IPS-18c (cell line): ENCODE data around the gene RNU6-9.

ENCODE experiments used
- H3K4me3 ChIP-seq: 2 replicates; pipeline ENCODE4 v1.7.0; 2013; ENCODE audit warnings: low read depth, mild to moderate bottlenecking, low read length, moderate library complexity; ENCODE audit not compliant: insufficient read depth
- H3K9me3 ChIP-seq: one replicate; pipeline ENCODE4 v1.6.1; 2013; ENCODE audit warnings: mild to moderate bottlenecking, low read length, moderate library complexity; ENCODE audit not compliant: control insufficient read depth, insufficient read depth

Gene RNU6-9

DNA sequence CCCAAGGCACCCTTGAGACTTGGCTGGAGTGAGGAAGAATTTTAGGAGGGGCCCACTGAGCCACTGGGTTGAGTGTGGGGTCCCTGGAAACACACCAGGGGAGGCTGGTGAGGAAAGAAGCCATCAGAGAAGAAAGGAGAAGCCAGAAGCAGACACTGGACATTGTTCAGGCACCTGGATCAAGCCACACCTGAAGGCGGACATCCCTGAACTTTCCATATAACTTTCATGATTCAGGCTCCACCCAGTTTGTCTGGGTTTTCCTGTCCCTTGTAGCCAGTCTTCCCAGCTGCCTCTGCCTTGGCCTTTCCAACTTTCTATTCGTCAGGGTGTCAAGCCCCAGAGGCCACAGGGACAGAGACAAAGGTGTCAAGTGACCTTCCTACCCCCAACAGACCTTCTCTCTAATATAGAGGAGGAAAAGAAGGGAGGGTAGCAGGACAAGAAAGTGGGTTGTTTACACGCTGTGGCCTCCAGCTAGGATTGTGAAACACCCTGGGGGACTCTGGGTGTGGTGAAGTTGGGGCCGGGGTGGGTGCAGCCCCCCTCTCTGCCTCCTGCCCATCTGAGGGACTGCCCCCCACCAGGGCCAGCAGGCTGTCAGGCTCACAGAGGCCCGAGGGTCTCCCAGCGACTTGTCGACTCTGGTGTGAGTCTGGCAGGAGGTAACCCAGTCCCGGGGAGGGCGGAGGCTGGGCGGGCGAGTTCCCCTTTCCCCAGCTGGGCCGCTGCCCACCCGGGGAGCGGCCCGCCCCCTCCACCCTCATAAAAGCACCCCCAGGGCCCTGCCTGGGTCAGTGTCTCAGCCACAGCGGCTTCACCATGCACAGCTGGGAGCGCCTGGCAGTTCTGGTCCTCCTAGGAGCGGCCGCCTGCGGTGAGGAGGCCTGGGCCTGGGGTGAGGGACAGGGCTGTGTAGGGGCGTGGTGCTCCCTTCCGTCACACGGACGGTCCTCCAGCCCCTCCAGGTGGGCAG is 34.1 kb upstream of the RNU6-9 start, which contains the start of gene CFD:
CFD (plus strand) TSS at position 797 of the 976 bp plus-strand sequence; CDS start at position 823, 26 bp downstream.
- H3K9me3 ChIP-seq = no peaks in the 10 kb centered on the region
- H3K4me3 ChIP-seq = peak within 1 kb of the TSS; percentile 51; the same call in 1 of the 2 replicates

DNA sequence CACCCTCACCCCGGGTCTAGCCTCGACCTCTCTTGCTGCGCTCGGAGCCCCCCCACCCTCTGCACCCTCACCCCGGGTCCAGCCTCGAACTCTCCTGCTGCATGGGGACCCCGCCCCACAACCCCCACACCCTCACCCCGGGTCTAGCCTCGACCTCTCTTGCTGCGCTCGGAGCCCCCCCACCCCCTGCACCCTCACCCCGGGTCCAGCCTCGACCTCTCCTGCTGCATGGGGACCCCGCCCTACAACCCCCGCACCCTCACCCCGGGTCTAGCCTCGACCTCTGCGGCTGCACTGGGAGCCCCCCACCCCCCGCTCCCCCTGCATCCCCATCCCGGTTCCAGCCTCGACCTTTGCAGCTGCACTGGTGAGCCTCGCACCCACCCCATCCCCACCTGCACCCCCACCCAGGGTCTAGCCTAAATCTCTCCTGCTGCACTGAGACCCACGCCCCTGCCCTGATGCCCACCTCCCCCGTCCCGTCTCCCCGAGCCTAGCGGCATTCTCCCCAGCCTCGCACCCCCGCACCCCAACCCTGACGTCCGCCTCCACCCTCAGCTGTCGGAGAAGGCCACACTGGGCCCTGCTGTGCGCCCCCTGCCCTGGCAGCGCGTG is 32.0 kb upstream of the RNU6-9 start:
- no peak overlapping the region; the same call in 1 of the 2 replicates for H3K4me3 ChIP-seq
- no peaks in the 10 kb centered on the region for H3K9me3 ChIP-seq

DNA sequence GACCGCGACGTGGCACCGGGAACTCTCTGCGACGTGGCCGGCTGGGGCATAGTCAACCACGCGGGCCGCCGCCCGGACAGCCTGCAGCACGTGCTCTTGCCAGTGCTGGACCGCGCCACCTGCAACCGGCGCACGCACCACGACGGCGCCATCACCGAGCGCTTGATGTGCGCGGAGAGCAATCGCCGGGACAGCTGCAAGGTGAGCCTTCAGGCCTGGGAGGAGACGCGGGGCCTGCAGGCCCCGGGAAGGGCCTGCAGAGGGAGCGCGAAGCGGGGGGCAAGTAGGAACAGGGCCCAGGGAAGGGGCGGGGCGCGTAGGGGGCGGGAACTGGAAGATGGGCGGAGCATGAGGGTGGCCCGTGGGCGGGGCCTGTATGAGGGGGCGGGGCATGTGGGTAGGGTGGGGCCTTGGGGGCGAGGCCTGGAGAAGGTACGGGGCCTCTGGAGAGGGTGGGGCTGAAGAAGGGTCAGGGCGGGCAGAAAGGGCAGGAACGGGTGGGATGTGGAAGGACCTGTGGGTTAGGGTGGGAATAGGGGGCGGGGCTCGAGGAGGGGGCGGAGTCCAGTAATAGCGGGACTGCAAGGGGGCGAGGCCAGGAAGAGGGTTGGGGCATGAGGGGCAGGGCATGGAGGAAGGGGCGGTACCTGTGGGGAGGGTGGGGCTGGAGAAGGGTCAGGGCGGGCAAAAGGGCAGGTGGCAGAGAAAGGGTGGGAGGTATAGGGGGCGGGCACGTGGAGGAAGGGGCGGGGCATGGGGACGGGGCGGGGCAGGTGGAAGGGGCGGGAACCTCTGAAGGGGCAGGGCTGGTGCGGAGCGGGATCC is 31.3 kb upstream of the RNU6-9 start:
- H3K9me3 ChIP-seq = no peaks in the 10 kb centered on the region
- H3K4me3 ChIP-seq = no peak overlapping the region; the same call in 1 of the 2 replicates

DNA sequence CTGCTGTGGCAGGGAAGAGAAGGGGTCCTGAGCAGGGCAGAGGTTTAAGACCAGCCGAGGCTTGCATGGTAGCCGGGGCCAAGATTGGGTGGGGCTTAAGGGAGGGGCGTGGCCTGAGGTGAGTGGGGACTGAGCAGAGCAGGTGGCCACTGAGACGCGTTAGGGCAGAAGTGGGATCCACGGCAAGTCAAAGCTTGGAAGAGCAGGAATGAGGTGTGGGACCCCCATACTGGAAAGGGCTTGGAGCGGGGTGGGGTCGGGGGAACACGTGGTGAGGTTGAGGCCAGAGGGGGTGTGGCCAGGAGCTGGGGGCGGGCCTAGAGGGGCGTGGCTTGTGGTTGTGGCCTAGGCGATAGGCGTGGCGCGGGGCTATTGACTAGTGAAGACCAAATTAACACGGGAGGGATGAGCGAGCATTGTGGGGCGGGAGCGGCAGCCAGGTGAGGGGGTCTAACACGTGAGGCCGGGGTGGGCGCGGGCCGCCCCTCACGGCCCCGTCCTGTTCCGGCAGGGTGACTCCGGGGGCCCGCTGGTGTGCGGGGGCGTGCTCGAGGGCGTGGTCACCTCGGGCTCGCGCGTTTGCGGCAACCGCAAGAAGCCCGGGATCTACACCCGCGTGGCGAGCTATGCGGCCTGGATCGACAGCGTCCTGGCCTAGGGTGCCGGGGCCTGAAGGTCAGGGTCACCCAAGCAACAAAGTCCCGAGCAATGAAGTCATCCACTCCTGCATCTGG is 30.5 kb upstream of the RNU6-9 start:
- no peaks in the 10 kb centered on the region for H3K9me3 ChIP-seq
- peak overlapping the region; percentile 50 for H3K4me3 ChIP-seq

DNA sequence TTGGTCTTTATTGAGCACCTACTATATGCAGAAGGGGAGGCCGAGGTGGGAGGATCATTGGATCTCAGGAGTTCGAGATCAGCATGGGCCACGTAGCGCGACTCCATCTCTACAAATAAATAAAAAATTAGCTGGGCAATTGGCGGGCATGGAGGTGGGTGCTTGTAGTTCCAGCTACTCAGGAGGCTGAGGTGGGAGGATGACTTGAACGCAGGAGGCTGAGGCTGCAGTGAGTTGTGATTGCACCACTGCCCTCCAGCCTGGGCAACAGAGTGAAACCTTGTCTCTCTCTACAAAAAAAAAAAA is 30.0 kb upstream of the RNU6-9 start:
- peak overlapping the region; percentile 50; the same call in 1 of the 2 replicates for H3K4me3 ChIP-seq
- H3K9me3 ChIP-seq = no peaks in the 10 kb centered on the region

DNA sequence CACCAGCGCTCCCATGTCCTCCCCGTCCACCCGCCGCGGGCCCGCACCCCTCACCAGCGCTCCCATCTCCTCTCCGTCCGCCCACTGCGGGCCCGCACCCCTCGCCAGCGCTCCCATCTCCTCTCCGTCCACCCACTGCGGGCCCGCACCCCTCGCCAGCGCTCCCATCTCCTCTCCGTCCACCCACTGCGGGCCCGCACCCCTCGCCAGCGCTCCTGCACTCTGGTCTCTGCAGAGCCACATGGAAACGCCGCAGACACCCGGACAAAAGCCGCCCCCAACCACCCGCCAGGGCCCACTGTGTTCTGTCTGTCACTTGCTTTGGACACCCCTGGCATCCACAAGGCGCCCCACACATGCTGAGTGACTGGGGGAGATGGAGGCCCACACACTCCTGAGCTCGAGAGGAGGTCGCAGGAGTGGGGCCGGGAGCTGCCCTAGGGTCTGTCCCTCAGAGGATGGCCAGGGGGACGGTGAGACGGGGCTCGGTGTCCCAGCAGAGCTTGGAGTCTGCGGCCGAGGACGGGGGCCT is 26.4 kb upstream of the RNU6-9 start:
- Histone ChIP-seq H3K9me3 (no peaks in the 10 kb centered on the region), H3K4me3 (no peak overlapping the region)

DNA sequence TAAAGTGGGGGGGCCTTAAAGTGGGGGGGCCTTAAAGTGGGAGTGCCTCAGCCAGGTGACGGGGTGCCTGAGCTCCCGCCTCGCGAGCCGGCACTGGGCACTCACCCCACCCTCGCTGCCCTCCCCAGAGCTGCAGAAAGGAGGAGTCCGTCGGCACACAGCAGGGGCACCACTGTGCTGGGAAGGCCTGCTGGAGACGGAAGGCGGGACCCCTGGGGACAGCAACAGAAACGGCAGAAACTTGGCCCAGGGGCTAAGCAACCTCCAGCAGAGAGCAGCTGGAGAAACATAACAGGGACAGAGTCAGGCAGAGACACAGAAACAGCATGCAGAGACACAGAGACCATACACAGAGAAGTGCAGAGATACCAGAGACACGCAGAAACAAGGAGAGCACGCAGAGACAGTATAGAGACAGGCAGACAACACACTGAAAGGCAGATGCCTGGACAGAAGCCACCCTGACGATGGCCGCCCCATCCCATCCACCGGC is 25.9 kb upstream of the RNU6-9 start:
- Histone ChIP-seq H3K9me3 (no peaks in the 10 kb centered on the region), H3K4me3 (no peak overlapping the region)

DNA sequence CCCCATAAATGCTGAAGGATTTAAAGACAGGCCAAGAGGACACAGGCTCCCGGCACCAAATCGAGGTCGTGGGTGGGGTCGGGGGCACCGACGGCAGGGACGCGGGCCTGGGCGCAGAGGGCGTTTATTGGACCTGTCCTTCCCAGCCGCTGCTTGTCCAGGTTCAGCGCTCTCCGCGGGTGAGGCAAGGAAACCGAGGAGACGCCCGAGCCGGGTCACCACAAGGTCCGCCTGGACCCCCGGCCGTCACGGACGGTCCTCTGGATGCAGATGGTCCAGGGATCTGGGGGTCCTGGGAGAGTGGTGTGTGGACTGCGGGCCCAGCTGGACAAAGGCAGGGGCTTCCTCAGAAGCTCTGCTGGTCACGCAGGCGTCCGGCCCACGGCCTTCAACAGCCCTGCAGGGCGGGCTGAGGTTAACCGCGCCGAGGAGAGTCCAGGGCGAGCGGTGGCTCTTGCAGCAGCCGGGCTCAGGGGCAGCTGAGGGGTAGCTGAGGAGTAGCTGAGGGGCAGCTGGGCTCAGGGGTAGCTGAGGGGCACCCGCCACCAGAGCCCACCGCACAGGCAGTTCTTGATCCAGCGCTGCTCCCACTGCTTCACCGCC is 25.3 kb upstream of the RNU6-9 start:
- H3K4me3 ChIP-seq = no peak overlapping the region
- H3K9me3 ChIP-seq = no peaks in the 10 kb centered on the region

DNA sequence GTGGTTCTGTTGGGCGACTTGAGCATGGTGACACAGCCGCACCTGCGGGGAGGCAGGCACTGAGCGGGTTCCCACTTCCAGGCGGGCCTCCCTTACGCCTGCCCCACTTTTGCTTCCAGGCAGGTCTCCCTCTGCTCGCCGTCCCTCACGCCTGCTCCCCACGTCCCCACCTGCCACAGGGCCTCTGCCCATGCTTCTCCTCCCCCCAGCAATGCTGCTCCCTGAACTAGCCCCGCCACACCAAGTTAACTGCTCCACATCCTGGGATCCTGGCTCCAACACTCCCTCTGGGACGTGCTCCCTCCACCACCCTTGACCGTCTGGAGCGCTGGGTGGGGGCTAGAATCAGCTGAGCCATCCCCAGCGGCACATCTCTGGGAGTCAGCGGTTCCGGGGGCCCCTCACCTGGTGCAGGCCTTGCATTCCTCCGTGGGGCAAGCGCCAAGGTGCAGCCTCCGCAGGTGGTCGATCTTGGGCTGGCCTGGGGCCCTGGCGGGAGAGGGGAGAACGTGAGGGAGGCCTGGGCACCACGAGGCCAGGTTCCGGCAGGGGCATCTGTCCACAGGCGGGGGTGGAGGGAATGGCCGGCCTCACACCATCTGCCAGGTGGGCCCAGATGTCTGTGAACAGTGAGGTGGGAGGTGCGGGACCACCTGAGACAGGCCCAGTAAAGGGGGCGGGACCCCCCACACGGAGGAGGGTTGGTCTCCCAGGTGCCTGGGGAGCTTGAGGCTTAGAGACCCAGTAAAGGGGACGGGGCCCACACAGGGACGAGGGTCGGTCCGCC is 24.6 kb upstream of the RNU6-9 start:
- Histone ChIP-seq H3K9me3 (no peaks in the 10 kb centered on the region), H3K4me3 (no peak overlapping the region)

DNA sequence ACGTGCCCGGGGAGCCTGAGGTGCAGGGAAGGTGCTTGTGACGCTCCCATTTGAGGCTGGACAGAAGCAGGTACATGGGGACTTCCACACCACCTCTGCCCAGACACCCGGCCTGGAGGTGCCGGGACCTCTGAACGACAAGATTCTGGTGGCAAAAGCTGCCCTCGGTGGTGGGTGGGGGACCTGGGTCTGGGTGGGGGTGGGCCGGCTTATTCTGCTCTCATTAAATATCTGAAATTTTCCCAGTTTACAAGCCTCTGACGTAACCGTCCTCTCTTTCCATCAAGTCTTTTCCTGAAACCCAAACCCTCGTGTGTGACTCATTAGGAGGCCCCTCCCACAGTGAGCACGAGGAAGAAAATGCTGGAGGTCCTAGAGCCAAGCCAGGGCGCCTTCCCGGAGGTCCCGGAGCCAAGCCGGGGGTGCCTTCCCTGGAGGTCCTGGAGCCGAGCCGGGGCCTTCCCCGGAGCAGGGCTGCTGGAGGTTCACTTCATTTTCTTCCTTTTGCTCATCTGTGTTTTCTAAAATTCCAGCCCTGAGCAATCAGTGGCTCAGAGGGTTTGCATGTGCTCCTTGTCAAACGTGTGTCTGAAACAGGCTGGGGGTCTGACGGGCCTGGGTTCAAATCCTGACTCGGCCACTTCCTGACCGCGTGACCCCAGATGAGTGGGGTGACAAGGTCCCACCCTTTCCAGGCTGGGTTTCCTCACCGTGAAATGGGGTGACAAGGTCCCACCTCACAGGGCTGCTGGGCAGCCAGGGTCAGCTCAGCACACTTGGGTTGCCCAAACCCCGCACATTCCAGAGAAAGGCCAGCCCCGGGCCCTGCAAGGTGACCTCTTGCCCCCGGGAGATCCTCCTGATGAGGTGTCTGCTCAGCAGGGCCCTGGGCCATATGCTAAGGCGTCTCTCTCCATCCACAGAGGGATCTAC is 23.8 kb upstream of the RNU6-9 start:
- Histone ChIP-seq H3K4me3 (no peak overlapping the region), H3K9me3 (no peaks in the 10 kb centered on the region)

DNA sequence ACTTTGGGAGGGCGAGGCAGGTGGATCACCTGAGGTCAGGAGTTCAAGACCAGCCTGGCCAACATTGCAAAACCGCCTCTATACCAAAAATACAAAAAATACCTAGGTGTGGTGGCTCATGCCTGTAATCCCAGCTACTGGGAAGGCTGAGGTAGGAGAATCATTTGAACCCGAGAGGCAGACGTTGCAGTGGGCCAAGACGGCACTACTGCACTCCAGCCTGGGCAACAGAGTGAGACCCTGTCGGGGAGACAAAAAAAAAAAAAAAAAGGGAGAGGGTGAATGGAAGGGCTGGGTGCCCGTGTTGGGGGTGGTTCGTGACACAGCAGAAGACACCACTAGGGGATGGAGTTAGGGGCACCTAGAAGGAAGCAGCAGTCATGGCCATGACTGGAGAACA is 23.0 kb upstream of the RNU6-9 start:
- H3K9me3 ChIP-seq = no peaks in the 10 kb centered on the region
- H3K4me3 ChIP-seq = no peak overlapping the region

DNA sequence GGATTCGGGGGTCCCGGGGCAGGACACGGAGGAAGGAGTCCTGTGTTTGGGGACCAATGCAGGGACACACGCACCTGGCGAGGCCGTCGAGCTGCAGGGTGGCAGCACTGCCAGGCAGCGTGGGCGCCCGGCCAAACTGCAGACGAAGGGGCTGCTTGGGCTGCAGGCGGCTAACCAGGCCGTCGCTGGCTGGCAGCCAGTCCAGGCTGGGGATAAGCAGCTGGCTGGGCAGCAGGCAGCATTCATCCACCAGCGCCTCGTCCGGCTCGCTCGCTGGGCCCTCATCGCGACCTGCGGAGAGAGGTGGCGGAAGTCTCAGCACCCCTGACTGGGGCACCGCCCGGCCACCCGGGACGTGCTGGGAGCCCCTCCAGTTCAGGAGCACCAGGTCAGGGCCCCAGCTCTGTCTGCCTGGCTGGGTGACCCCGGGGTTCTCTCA is 22.3 kb upstream of the RNU6-9 start:
- Histone ChIP-seq H3K4me3 (no peak overlapping the region), H3K9me3 (no peaks in the 10 kb centered on the region)

DNA sequence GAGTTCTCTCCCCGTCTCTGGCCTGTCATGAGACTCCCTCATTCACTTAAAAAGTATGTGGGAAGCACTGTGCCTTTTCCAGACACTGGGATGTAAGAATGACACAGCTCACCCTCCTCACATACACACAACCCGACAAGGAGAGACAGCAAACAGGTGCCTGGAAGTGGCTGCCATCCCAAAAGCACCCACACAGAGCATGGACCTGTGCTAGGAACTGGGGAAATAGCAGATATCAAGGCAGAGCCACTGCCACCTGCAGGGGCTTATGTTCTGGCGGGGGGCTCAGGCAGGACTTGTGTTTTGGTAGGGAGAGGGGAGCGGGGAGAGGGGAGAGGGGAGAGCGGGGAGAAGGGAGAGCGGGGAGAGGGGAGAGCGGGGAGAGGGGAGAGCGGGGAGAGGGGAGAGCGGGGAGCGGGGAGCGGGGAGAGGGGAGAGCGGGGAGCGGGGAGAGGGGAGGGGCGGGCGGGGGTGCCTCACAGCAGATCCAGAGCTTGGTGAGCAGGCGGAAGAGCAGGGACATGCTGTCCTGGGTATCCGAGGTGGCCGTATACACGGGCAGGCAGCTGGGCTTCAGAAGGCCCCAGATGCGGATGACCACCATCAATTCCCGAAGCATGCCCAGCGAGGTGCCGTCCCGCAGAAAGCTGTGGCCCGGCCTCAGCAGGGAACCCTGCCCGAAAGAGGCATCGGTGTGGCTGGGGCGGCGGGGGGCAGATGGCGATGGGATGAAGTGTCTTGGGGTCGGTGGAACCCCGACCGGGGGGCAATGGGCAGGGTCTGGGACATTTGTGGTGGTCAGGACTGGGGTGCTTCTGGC is 21.6 kb upstream of the RNU6-9 start:
- Histone ChIP-seq H3K4me3 (no peak overlapping the region), H3K9me3 (no peaks in the 10 kb centered on the region)
